Subcutaneous abdominal adipose tissue (tissue), 5 donors: ENCODE results near the gene POLR1A.

Experiments used
- H3K27ac ChIP-seq: one replicate; pipeline ENCODE4 v1.7.0; 2013; ENCODE audit warnings: low read depth, mild to moderate bottlenecking, inconsistent platforms, low read length, moderate library complexity
- H3K27me3 ChIP-seq, 5 donors: one replicate each; pipeline ENCODE4 v1.7.0; 2013; ENCODE audit warnings: low read length in 5 of 5, inconsistent platforms in 1 of 5; ENCODE audit not compliant: control insufficient read depth in 5 of 5, insufficient read depth in 4 of 5
- H3K36me3 ChIP-seq, 5 donors: one replicate each; pipeline ENCODE4 v1.7.0; 2013; ENCODE audit warnings: low read length in 5 of 5; ENCODE audit not compliant: control insufficient read depth in 5 of 5, insufficient read depth in 5 of 5
- H3K4me1 ChIP-seq, 5 donors: one replicate each; pipeline ENCODE4 v1.7.0; 2013; ENCODE audit warnings: low read length in 5 of 5, mild to moderate bottlenecking in 3 of 5, moderate library complexity in 1 of 5; ENCODE audit not compliant: control insufficient read depth in 5 of 5, insufficient read depth in 5 of 5
- H3K4me3 ChIP-seq, 5 donors: one replicate each; pipeline ENCODE4 v1.7.0; 2013; ENCODE audit warnings: low read length in 5 of 5, low read depth in 1 of 5
- H3K9ac ChIP-seq, 5 donors: one replicate each; pipeline ENCODE4 v1.7.0; 2013; ENCODE audit warnings: low read length in 5 of 5, mild to moderate bottlenecking in 4 of 5, moderate library complexity in 3 of 5
- H3K9me3 ChIP-seq, 5 donors: one replicate each; pipeline ENCODE4 v1.7.0; 2013; ENCODE audit warnings: low read length in 5 of 5; ENCODE audit not compliant: control insufficient read depth in 5 of 5
- donor health status: healthy.
- donor health status: healthy.
- donor health status: healthy.
- donor health status: healthy.
- donor health status: healthy.

Gene POLR1A

DNA sequence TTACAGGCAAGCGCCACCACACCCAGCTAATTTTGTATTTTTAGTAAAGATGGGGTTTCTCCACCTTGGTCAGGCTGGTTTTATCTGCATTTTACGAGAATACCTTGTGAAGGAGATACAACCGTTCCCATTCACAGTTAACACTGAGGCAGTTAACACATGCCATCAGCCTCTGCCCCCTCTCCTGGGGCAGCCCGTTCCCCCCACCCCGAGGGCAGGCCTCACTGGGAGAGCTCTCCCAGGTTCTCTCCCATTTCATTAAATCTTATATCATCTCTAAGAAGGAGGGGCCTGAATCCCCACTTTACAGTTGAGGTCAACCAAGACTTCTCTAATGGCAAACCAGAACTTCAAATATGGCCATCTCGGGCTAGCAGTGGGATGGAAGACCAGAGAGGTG is 121.9 kb downstream of the POLR1A start:
- H3K4me3 ChIP-seq = no peak overlapping the region
- H3K36me3 ChIP-seq = no peaks in the 10 kb centered on the region
- H3K9me3 ChIP-seq = no peaks in the 10 kb centered on the region
- H3K27me3 ChIP-seq = no peaks in the 10 kb centered on the region
- H3K9ac ChIP-seq = no peak overlapping the region
- H3K27ac ChIP-seq = peak overlapping the region; percentile 46
- peaks cover 3 to 32% (median 24%) of the 10 kb centered on the region in 5 donors for H3K4me1 ChIP-seq

DNA sequence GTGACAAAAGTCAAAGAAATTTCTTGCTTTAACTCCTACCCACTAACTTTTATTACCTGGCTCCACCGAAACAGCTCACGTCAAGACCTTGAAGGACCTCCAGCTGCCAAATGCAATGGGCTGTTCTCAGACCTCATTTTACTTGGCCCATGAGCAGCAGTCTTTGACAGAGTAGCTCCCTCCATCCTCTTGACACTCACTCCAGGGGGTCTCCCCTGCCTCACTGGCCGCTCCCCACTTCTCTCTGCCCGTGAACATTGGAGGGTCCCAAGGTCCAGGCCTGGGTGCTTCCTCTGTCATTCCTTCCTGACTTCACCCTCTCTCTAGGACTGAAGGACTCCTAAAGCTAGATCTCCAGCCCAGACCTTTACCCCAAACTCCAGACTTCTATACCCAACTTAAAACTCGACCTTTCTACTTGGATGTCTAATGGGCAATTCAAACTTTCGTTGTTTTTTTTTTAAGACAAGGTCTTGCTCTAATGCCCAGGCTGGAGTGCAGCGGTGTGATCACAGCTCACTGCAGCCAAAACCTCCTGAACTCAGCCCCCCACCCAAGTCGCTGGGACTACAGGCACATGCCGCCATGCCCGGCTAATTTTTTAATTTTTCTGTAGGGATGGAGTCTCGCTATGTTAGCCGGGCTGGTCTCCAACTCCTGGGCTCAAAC is 124.0 kb downstream of the POLR1A start:
- H3K9me3 ChIP-seq = no peaks in the 10 kb centered on the region
- H3K36me3 ChIP-seq = no peaks in the 10 kb centered on the region
- H3K9ac ChIP-seq = no peak overlapping the region
- H3K27ac ChIP-seq = no peak overlapping the region
- H3K4me3 ChIP-seq = no peak overlapping the region
- no peaks in the 10 kb centered on the region for H3K27me3 ChIP-seq
- H3K4me1 ChIP-seq = peaks cover 0 to 21% (median 9%) of the 10 kb centered on the region in 5 donors

DNA sequence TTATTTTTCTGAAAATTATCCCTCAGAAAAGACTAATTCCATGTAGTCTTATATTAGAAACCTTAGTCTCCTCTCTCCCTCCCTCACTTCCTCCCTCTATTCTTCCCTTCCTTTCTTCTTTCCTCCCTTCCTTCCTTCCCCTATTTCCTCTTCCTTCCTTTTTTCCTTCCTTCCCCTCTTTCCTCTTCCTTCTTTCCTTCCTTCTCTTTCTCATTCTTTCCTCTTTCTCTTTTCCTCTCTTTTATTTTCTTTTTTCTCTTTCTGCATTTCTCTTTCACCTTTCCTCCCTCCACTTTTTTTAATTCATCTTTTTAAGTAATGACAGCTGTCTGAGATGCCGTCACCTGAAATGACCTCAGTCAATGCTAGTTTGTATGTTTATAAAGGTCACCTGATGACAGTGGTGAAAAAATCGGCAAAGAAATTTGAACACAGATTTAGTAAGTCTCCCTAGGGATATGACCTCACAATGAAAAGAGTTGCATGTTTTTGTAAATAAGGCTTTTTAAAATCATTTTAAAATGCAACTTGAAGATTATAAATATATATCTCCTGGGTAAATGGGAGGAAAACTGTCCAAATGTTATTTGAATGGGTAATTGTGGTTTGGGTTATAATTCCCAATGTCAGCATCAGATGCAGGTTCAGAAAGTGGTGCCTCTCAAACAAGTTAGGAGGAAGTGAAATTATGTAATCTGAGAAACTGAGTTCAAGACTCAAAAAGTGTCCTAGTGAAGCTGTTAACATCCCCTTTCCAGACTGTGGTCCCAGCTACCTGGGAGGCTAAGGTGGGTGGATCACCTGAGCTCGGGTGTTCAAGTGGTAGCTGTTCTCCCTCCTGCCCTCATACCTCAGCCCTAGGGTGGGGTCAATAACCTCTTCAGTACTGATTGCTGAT is 126.6 kb downstream of the POLR1A start:
- Histone ChIP-seq H3K36me3 (no peaks in the 10 kb centered on the region), H3K27ac (peak overlapping the region; percentile 54), H3K4me3 (no peak overlapping the region), H3K27me3 (no peaks in the 10 kb centered on the region), H3K9ac (no peak overlapping the region), H3K9me3 (no peaks in the 10 kb centered on the region), H3K4me1 (peaks cover 0 to 21% (median 20%) of the 10 kb centered on the region in 5 donors)

- Histone ChIP-seq H3K27ac (no peak overlapping the region), H3K9ac (no peak overlapping the region), H3K4me1 (peaks cover 0 to 21% (median 16%) of the 10 kb centered on the region in 5 donors), H3K9me3 (no peaks in the 10 kb centered on the region), H3K36me3 (no peaks in the 10 kb centered on the region), H3K27me3 (no peaks in the 10 kb centered on the region), H3K4me3 (no peak overlapping the region)
Measured at GRCh38 chr2:85976106-85976920, 129.4 kb downstream of the POLR1A start.

DNA sequence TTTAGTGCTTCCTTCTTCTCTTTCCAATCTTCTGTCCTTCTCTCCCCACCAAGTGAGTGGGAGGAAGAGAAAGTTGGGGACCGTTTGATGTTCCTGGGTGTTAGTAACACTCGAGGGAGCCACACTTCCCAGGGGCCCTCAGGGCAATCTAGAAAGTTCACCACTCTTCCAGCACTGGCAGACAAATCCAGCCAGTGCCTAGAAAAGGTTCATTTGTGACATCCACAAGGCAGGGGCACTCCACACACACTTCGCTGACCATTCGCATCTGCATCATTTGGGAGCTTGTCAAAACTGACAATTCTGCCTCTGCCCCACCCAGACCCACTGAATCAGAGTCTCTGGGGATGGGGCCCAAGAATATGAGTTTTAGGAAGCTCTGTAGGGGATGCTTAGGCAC is 130.1 kb downstream of the POLR1A start:
- no peak overlapping the region for H3K9ac ChIP-seq
- no peak overlapping the region for H3K27ac ChIP-seq
- no peaks in the 10 kb centered on the region for H3K36me3 ChIP-seq
- no peaks in the 10 kb centered on the region for H3K27me3 ChIP-seq
- H3K4me3 ChIP-seq = no peak overlapping the region
- no peaks in the 10 kb centered on the region for H3K9me3 ChIP-seq
- H3K4me1 ChIP-seq = peaks cover 0 to 21% (median 16%) of the 10 kb centered on the region in 5 donors

GRCh38 chr2:85974390-85974789 is 131.3 kb downstream of the POLR1A start:
- no peak overlapping the region for H3K9ac ChIP-seq
- no peaks in the 10 kb centered on the region for H3K9me3 ChIP-seq
- H3K27ac ChIP-seq = no peak overlapping the region
- no peaks in the 10 kb centered on the region for H3K27me3 ChIP-seq
- H3K4me3 ChIP-seq = no peak overlapping the region
- no peaks in the 10 kb centered on the region for H3K36me3 ChIP-seq
- peaks cover 0 to 19% (median 12%) of the 10 kb centered on the region in 5 donors for H3K4me1 ChIP-seq

DNA sequence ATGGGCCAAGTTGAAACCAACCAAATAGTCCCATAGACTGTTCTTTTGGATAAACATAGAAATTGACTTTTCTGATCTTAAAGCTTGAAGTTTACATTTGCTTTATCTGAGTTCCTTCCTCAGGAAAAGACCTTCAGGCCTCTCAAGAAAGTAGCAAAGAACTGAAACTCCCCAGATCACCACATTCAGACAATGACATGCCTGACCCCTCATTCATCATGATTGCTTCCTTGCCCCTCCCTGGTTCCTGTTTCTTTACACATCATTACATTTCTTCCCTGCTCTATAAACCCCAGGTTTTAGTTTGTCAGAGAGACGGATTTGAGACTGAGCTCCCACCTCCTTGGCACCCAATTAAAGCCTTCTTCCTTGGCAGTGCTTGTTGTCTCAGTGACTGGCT is 133.3 kb downstream of the POLR1A start:
- no peaks in the 10 kb centered on the region for H3K9me3 ChIP-seq
- H3K27me3 ChIP-seq = no peaks in the 10 kb centered on the region
- no peaks in the 10 kb centered on the region for H3K36me3 ChIP-seq
- no peak overlapping the region for H3K27ac ChIP-seq
- H3K4me3 ChIP-seq = no peak overlapping the region
- no peak overlapping the region for H3K9ac ChIP-seq
- H3K4me1 ChIP-seq = peaks cover 0 to 11% (median 5%) of the 10 kb centered on the region in 5 donors

- Histone ChIP-seq H3K9me3 (no peaks in the 10 kb centered on the region), H3K9ac (no peak overlapping the region), H3K4me3 (no peak overlapping the region), H3K27me3 (no peaks in the 10 kb centered on the region), H3K4me1 (peaks cover 0 to 9% (median 5%) of the 10 kb centered on the region in 5 donors), H3K36me3 (no peaks in the 10 kb centered on the region), H3K27ac (no peak overlapping the region)
Measured at GRCh38 chr2:85971366-85971765, 134.3 kb downstream of the POLR1A start.
